Keratinocyte (primary cell): ENCODE data around the gene ROBO4.

Source experiments
- CTCF ChIP-seq, 3 experiments: IDR thresholded peaks in 1 of 3; conservative IDR thresholded peaks in 1 of 3; optimal IDR thresholded peaks in 1 of 3; 2 replicates in 2 of 3; 3 replicates in 1 of 3; pipeline versions ENCODE3 to v1.5.1; 2011; ENCODE audit warnings: low read length in 3 of 3, mild to moderate bottlenecking in 3 of 3, moderate library complexity in 2 of 3, control low read depth in 1 of 3, inconsistent platforms in 1 of 3; ENCODE audit not compliant: insufficient read depth in 2 of 3; ENCODE audit errors: extremely low read depth in 1 of 3
- EZH2 ChIP-seq: IDR thresholded peaks from one replicate; pipeline ENCODE4 v1.6.1; 2012; ENCODE audit warnings: inconsistent platforms, mild to moderate bottlenecking, low read length, moderate library complexity

- no peak for TF ChIP-seq CTCF (optimal IDR thresholded peaks at IDR 0.05 in 1 of 3, IDR thresholded peaks at IDR 0.05 in 1 of 3, conservative IDR thresholded peaks at IDR 0.05 in 1 of 3; ENCODE audit: extremely low read depth in 1 of 3, insufficient read depth in 2 of 3, low read length in 3 of 3)
- no peak for TF ChIP-seq EZH2
Observed at GRCh38 chr11:124893781-124894401, 3.8 kb downstream of the ROBO4 start.
